GM12878 (cell line): ENCODE measurements around the gene PAOX. TPM values are rescaled to one million over a fixed set of nuclear protein-coding genes. Genes with fewer than 3 reads are reported as not detected.

Experiments used
- ATAC-seq: fragments of 200-7000 bp; cut with Tn5 transposase; 3 replicates; pipeline ENCODE4 v1.9.1; 2020; ENCODE audit warnings: mild to moderate bottlenecking, moderate library complexity
- BruUV-seq: library from RNA; stranded (reverse); fragments of 400-500 nt; replicated peaks from 2 replicates; lab custom pipeline; 2021; lab: Mats Ljungman, UMichigan
- CTCF ChIA-PET: fragments of 300-600 bp; sonication (Branson Sonifier 250); formaldehyde crosslinking; extraction: SDS; loops from one replicate; lab custom pipeline; 2021; ENCODE audit warnings: inconsistent platforms; lab: Yijun Ruan, JAX
- POLR2A ChIA-PET: fragments of 350-600 bp; formaldehyde crosslinking; extraction: SDS; loops from one replicate; lab custom pipeline; 2021; ENCODE audit warnings: inconsistent platforms; lab: Charles Lee
- RAD21 ChIA-PET: fragments of 300-600 bp; sonication (Branson Sonifier 250); formaldehyde crosslinking; loops from one replicate; lab custom pipeline; 2023; ENCODE audit warnings: antibody characterized with exemption; ENCODE audit not compliant: unreplicated experiment; lab: Charles Lee
- SMC1A ChIA-PET: fragments of 300-600 bp; sonication (Branson Sonifier 250); formaldehyde crosslinking; loops from one replicate; lab custom pipeline; 2023; ENCODE audit not compliant: unreplicated experiment, uncharacterized antibody; lab: Charles Lee
- DNase-seq: peaks from one replicate; pipeline ENCODE4 v3.0.0-alpha.2; 2011; ENCODE audit warnings: low read depth, low spot score
- FAIRE-seq: peaks from 3 replicates; lab custom pipeline; 2011; peaks lifted over from hg19 to GRCh38; lab: Jason Lieb, UNC
- H2AFZ ChIP-seq: 2 replicates; pipeline ENCODE4 v1.6.0; 2011; ENCODE audit warnings: low read depth, low read length, control low read depth; ENCODE audit not compliant: control insufficient read depth
- H3K27ac ChIP-seq: 2 replicates; pipeline ENCODE4 v1.5.1; 2011; ENCODE audit warnings: control low read depth; ENCODE audit not compliant: control insufficient read depth, insufficient read depth
- H3K27me3 ChIP-seq, 2 experiments: replicated peaks in 1 of 2; 2 replicates each; pipeline versions ENCODE4 v1.6.0 to v1.6.1; 2011; ENCODE audit warnings: low read length in 1 of 2; ENCODE audit not compliant: control insufficient read depth in 2 of 2, insufficient read depth in 2 of 2
- H3K36me3 ChIP-seq, 2 experiments: 2 replicates each; pipeline ENCODE4 v1.5.1; 2011; ENCODE audit warnings: low read length in 1 of 2; ENCODE audit not compliant: control insufficient read depth in 2 of 2, insufficient read depth in 2 of 2
- H3K4me1 ChIP-seq: 2 replicates; pipeline ENCODE4 v1.6.1; 2011; ENCODE audit warnings: mild to moderate bottlenecking, low read length, moderate library complexity, mixed read lengths; ENCODE audit not compliant: control insufficient read depth, insufficient read depth
- H3K4me2 ChIP-seq: 2 replicates; pipeline ENCODE4 v1.6.0; 2011; ENCODE audit warnings: control low read depth; ENCODE audit not compliant: control insufficient read depth, insufficient read depth
- H3K4me3 ChIP-seq: fragments of 200-600 bp; sonication (generic); 2 replicates; pipeline ENCODE4 v1.5.1; 2016
- H3K79me2 ChIP-seq: 2 replicates; pipeline ENCODE4 v1.6.0; 2011; ENCODE audit warnings: low read length; ENCODE audit not compliant: control insufficient read depth, insufficient read depth
- H3K9ac ChIP-seq: 2 replicates; pipeline ENCODE4 v1.8.0; 2011; ENCODE audit warnings: low read length, control low read depth, mixed read lengths; ENCODE audit not compliant: control insufficient read depth, insufficient read depth
- H3K9me3 ChIP-seq: replicated peaks from 3 replicates; pipeline ENCODE4 v1.5.1; 2011; ENCODE audit warnings: mild to moderate bottlenecking, low read length; ENCODE audit not compliant: control insufficient read depth, insufficient read depth
- H4K20me1 ChIP-seq: 2 replicates; pipeline ENCODE4 v1.6.0; 2011; ENCODE audit not compliant: control insufficient read depth, insufficient read depth
- PAX8 ChIP-seq: fragments of 450-650 bp; IDR thresholded peaks from 2 replicates; pipeline ENCODE4 v1.6.1; 2017; ENCODE audit warnings: mild to moderate bottlenecking, moderate library complexity
- POLR2A ChIP-seq: IDR thresholded peaks from 2 replicates; pipeline ENCODE4 v1.6.1; 2011; ENCODE audit warnings: low read depth, mild to moderate bottlenecking, low read length
- WGBS: methylation state at CpG from one replicate; pipeline ENCODE4 v1.1.6; 2016; ENCODE audit warnings: low lambda C conversion rate; ENCODE audit not compliant: insufficient replicate concordance, insufficient coverage; ENCODE audit errors: missing lambda C conversion rate; 5-methylcytosine and 5-hydroxymethylcytosine counted together
- in situ Hi-C: fragments of 300-500 bp; cut with MboI; formaldehyde crosslinking; loops from 9 replicates; pipeline ENCODE4 v1.14.3; 2018; ENCODE audit warnings: mixed read lengths
- intact Hi-C: fragments of 100-400 bp; cut with micrococcal nuclease; formaldehyde crosslinking; loops from one replicate; pipeline ENCODE4 v1.14.2; 2022; ENCODE audit not compliant: unreplicated experiment
- polyA plus RNA-seq, 11 experiments: library from polyadenylated mRNA; depleted of rRNA in 4 of 11; unstranded in 6 of 11; stranded (reverse) in 5 of 11; fragments of >200 nt; fragmentation: Nextera tagmentation in 4 of 11; fragmentation: Illumina TruSeq in 1 of 11; extraction: Ambion mirVana in 4 of 11; extraction: Trizol in 1 of 11; gene quantifications; 1 replicate in 1 of 11; 2 replicates in 10 of 11; pipeline versions ENCODE4 v1.2.1 to v1.2.3, GENCODE V29; 2011 to 2016; ENCODE audit warnings: inconsistent platforms in 2 of 11, missing spikeins in 2 of 11, low read depth in 1 of 11
- total RNA-seq, 4 experiments: library from RNA; depleted of rRNA in 3 of 4; stranded (reverse); fragments of >200 nt in 3 of 4; fragmentation: Illumina TruSeq in 1 of 4; extraction: Trizol in 1 of 4; gene quantifications; 2 replicates each; pipeline versions ENCODE4 v1.2.1 to v1.2.3, GENCODE V29; 2013 to 2021
- TF ChIP-seq, protein P1 (sequence below): fragments of 450-650 bp; IDR thresholded peaks from 2 replicates; pipeline ENCODE4 v1.6.1; 2016; ENCODE audit warnings: mild to moderate bottlenecking

Gene PAOX
- total and polyA plus RNA-seq, 10 of the 15 experiments (the other 5 are each of a cell fraction or from before 2014, with no cell fraction given): 1.2 to 22.2 (median 10.5) TPM

GRCh38 chr10:133418289-133418993, 39.4 kb downstream of the PAOX start:
- Histone ChIP-seq H3K9me3 (no peaks in the 10 kb centered on the region; the same call in 2 of the 3 replicates), H3K4me2 (no peak overlapping the region), H3K27me3 (no peaks in the 10 kb centered on the region), H3K4me1 (no peaks in the 10 kb centered on the region), H2AFZ (no peak overlapping the region), H3K9ac (no peak overlapping the region), H3K79me2 (no peaks in the 10 kb centered on the region)
- ChIA-PET SMC1A (no interaction called here), RAD21 (no interaction called here), POLR2A (interaction anchor here (1.2 kb wide), 1 partner anchor 32 kb away, joined by 4 read pairs; no protein-coding TSS in a partner anchor)
- in situ Hi-C loops (no loop called here), intact Hi-C loops (no loop called here)
- WGBS: 97% methylated on average over 14 of the region's 14 CpGs
- ATAC-seq: no peak
- no TSS peak for BruUV-seq
- peak; percentile 61; the same call in 1 of the 2 replicates for TF ChIP-seq POLR2A
- no peak for TF ChIP-seq PAX8
- TF ChIP-seq, all 136 proteins: peak for 1
- no peak for FAIRE-seq
- CTCF ChIA-PET: interaction anchor here (0.9 kb wide), 1 partner anchor 88 kb away, joined by 3 read pairs; no protein-coding TSS in a partner anchor
- DNase-seq: no peak
- Histone ChIP-seq H3K4me3 (no peak overlapping the region), H4K20me1 (no peaks in the 10 kb centered on the region), H3K27ac (no peak overlapping the region), H3K36me3 (peaks cover 7 to 17% of the 10 kb centered on the region in 2 experiments)

- POLR2A ChIA-PET: no interaction called here
- TF ChIP-seq POLR2A: 0 out of 2 replicates have a peak, but pooled peaks have one; percentile 1
- TF ChIP-seq, protein P1, sequence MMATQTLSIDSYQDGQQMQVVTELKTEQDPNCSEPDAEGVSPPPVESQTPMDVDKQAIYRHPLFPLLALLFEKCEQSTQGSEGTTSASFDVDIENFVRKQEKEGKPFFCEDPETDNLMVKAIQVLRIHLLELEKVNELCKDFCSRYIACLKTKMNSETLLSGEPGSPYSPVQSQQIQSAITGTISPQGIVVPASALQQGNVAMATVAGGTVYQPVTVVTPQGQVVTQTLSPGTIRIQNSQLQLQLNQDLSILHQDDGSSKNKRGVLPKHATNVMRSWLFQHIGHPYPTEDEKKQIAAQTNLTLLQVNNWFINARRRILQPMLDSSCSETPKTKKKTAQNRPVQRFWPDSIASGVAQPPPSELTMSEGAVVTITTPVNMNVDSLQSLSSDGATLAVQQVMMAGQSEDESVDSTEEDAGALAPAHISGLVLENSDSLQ: no peak
- Histone ChIP-seq H3K4me2 (no peak overlapping the region), H3K27ac (no peak overlapping the region), H3K79me2 (no peaks in the 10 kb centered on the region), H3K9me3 (no peaks in the 10 kb centered on the region; the same call in 2 of the 3 replicates), H2AFZ (no peak overlapping the region), H3K4me1 (no peaks in the 10 kb centered on the region), H3K27me3 (no peaks in the 10 kb centered on the region), H4K20me1 (no peaks in the 10 kb centered on the region), H3K9ac (no peak overlapping the region), H3K4me3 (no peak overlapping the region), H3K36me3 (peaks cover 4 to 17% of the 10 kb centered on the region in 2 experiments)
- FAIRE-seq: no peak
- WGBS: 93% methylated on average over 34 of the region's 34 CpGs
- RAD21 ChIA-PET: no interaction called here
- no peak for ATAC-seq
- SMC1A ChIA-PET: no interaction called here
- CTCF ChIA-PET: no interaction called here
- DNase-seq: no peak
- in situ Hi-C loops: no loop called here
- no TSS peak for BruUV-seq
- intact Hi-C loops: no loop called here
Measured at GRCh38 chr10:133419211-133419950, 40.3 kb downstream of the PAOX start.
